Measurements from ENCODE around the gene ABHD17C. TPM values are rescaled to one million over a fixed set of nuclear protein-coding genes. Genes with fewer than 3 reads are reported as not detected.

ABHD17C gene
- total RNA-seq, 2 donors from 2014 or later, result 3.6 to 5.3 TPM

DNA sequence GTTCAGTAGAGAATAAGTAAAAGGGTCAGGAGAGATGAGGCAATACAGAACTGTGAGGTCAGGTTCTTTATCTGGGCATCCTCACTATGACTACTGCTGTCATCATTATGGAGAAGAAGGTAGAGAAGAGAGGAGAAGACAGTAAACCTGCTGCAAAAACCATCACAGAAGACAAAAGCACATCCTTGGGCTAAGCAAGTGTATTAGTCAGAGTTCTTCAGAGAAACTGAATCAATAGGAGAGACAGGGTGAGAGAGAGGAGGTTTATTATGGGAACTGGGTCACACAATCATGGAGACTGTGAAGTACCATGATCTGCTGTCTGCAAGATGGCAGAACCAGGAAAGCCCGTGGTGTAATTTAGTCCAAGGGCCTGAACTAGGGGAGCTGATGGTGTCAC lies 9.5 kb upstream of the ABHD17C start:
- Histone ChIP-seq H3K36me3 (replicated peaks in 1 of 2; ENCODE audit: insufficient read depth in 1 of 2, low read depth in 2 of 2) (no peaks in the 10 kb centered on the region), H3K27ac (no peak overlapping the region), H3K27me3 (no peaks in the 10 kb centered on the region), H3K4me3 (no peak overlapping the region), H3K9me3 (no peaks in the 10 kb centered on the region), H3K4me1 (no peaks in the 10 kb centered on the region)
- no peak for DNase-seq
- intact Hi-C loops (cut with DNase I), result no loop called here
- WGBS, 2 donors, result 94 to 100% methylated on average over 1 of the region's 1 CpG
- TF ChIP-seq CTCF (IDR thresholded peaks at IDR 0.05) (no peak), POLR2A (IDR thresholded peaks at IDR 0.05) (no peak)
- ATAC-seq, result no peak

GRCh38 chr15:80689294-80689693 lies 5.8 kb upstream of the ABHD17C start:
- no peak for ATAC-seq
- H3K27ac ChIP-seq, result no peak overlapping the region

DNA sequence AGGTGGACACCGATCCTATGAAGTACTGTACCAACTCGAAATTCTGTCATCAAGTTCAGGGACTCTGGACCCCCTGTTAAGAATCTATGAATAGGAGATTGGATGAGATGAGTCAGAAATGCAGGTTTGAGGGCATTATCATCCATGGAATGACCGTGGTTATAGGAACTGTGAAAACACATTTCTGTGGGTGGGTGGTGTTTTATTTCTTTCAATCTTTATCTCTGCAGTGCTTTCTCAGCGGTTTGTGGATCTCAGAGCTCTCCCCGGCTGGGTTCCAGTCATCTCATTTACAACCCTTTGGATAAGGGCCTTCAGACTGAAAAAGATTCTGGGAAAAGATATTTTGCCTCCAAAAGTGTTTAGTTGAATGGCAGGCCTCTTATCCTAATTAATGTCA lies 5.4 kb upstream of the ABHD17C start:
- no peak for TF ChIP-seq CTCF (IDR thresholded peaks at IDR 0.05)
- no peaks in the 10 kb centered on the region for H3K27me3 ChIP-seq
- H3K9me3 ChIP-seq, result no peaks in the 10 kb centered on the region
- intact Hi-C loops (cut with DNase I), result no loop called here
- H3K36me3 ChIP-seq (replicated peaks in 1 of 2; ENCODE audit: insufficient read depth in 1 of 2, low read depth in 2 of 2), result no peaks in the 10 kb centered on the region
- ATAC-seq (no peak), DNase-seq (no peak)
- peaks cover 11% of the 10 kb centered on the region for H3K4me1 ChIP-seq
- no peak overlapping the region for H3K27ac ChIP-seq
- WGBS, 2 donors, result 70 to 77% methylated on average over 5 of the region's 5 CpGs
- no peak overlapping the region for H3K4me3 ChIP-seq

More at GRCh38 chr15:80689294-80689693, 5.8 kb upstream of the ABHD17C start:
- no peaks in the 10 kb centered on the region for H3K27me3 ChIP-seq
- no peak for DNase-seq
- H3K4me3 ChIP-seq, result no peak overlapping the region
- H3K36me3 ChIP-seq (replicated peaks in 1 of 2; ENCODE audit: insufficient read depth in 1 of 2, low read depth in 2 of 2), result no peaks in the 10 kb centered on the region
- H3K9me3 ChIP-seq, result no peaks in the 10 kb centered on the region
- TF ChIP-seq CTCF (IDR thresholded peaks at IDR 0.05), result no peak
- TF ChIP-seq POLR2A (IDR thresholded peaks at IDR 0.05), result no peak
- intact Hi-C loops (cut with DNase I), result no loop called here
- peaks cover 8% of the 10 kb centered on the region for H3K4me1 ChIP-seq

DNA sequence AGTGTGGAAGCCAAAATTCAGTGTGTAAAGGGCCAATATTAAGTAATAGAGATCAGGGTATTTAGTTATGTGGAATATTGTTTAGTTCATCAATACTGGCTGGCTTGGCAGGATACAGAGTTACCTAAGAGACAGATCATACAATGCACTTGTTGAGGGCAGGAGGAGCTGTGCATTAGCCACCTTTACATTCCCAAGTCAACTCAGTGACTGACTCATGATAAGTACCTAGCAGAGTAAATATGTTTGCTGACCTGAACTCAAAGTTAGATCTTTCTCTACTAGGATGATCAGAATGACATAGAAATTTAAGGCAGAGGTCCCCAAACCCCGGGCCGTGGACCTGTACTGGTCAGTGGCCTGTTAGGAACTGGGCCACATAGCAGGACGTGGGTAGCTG lies 3.5 kb upstream of the ABHD17C start:
- 83 to 94% methylated on average over 3 of the region's 3 CpGs for WGBS, 2 donors
- no peak overlapping the region for H3K27ac ChIP-seq
- H3K4me1 ChIP-seq, result peaks cover 20% of the 10 kb centered on the region
- intact Hi-C loops (cut with DNase I), result no loop called here
- no peak for DNase-seq
- no peak for ATAC-seq
- no peaks in the 10 kb centered on the region for H3K9me3 ChIP-seq
- TF ChIP-seq POLR2A (IDR thresholded peaks at IDR 0.05), result no peak
- no peak for TF ChIP-seq CTCF (IDR thresholded peaks at IDR 0.05)
- H3K27me3 ChIP-seq, result no peaks in the 10 kb centered on the region
- H3K4me3 ChIP-seq, result no peak overlapping the region
- no peaks in the 10 kb centered on the region for H3K36me3 ChIP-seq (replicated peaks in 1 of 2; ENCODE audit: insufficient read depth in 1 of 2, low read depth in 2 of 2)

GRCh38 chr15:80693682-80694610 lies 1.2 kb upstream of the ABHD17C start:
- TF ChIP-seq POLR2A (IDR thresholded peaks at IDR 0.05) (no peak), CTCF (IDR thresholded peaks at IDR 0.05) (no peak)
- WGBS, 2 donors, result 28 to 31% methylated on average over 15 of the region's 15 CpGs
- Histone ChIP-seq H3K27ac (peak overlapping the region; percentile 3 to 83 (median 78)), H3K4me1 (peaks cover 27% of the 10 kb centered on the region), H3K36me3 (replicated peaks in 1 of 2; ENCODE audit: insufficient read depth in 1 of 2, low read depth in 2 of 2) (no peaks in the 10 kb centered on the region), H3K9me3 (no peaks in the 10 kb centered on the region), H3K27me3 (no peaks in the 10 kb centered on the region), H3K4me3 (peak overlapping the region in 1 of 2 donors; percentile 72)
- DNase-seq, result peak; percentile 16 to 37 (median 24)
- intact Hi-C loops (cut with DNase I), result no loop called here
- ATAC-seq, result no peak
